Ishikawa (cell line): ENCODE measurements around the gene SNRPD3.

ENCODE experiments used
- CEBPB ChIP-seq: IDR thresholded peaks from 2 replicates; pipeline ENCODE4 v1.6.1; 2012
- CREB1 ChIP-seq: IDR thresholded peaks from 2 replicates; pipeline ENCODE4 v1.6.1; 2012; ENCODE audit warnings: low read depth
- EGR1 ChIP-seq: IDR thresholded peaks from 2 replicates; pipeline ENCODE4 v1.6.1; 2012
- EP300 ChIP-seq: IDR thresholded peaks from 2 replicates; pipeline ENCODE4 v1.6.1; 2012; ENCODE audit warnings: borderline replicate concordance
- FOXM1 ChIP-seq: IDR thresholded peaks from 2 replicates; pipeline ENCODE4 v1.6.1; 2012; ENCODE audit warnings: low read depth, borderline replicate concordance
- NFIC ChIP-seq: IDR thresholded peaks from 2 replicates; pipeline ENCODE4 v1.6.1; 2012
- RAD21 ChIP-seq: IDR thresholded peaks from 2 replicates; pipeline ENCODE4 v1.6.1; 2012; ENCODE audit warnings: low read depth
- TAF1 ChIP-seq: IDR thresholded peaks from 2 replicates; pipeline ENCODE4 v1.6.1; 2012; ENCODE audit warnings: low read depth, mild to moderate bottlenecking
- TCF12 ChIP-seq: IDR thresholded peaks from 2 replicates; pipeline ENCODE4 v1.6.1; 2012; ENCODE audit warnings: low read depth
- TEAD4 ChIP-seq: IDR thresholded peaks from 2 replicates; pipeline ENCODE4 v1.6.1; 2012
- YY1 ChIP-seq: IDR thresholded peaks from 2 replicates; pipeline ENCODE4 v1.6.1; 2012; ENCODE audit warnings: low read depth
- ZBTB7A ChIP-seq: IDR thresholded peaks from 2 replicates; pipeline ENCODE4 v1.6.1; 2012; ENCODE audit warnings: low read depth
- TF ChIP-seq, protein P1 (sequence below): IDR thresholded peaks from 2 replicates; pipeline ENCODE4 v1.6.1; 2012; ENCODE audit warnings: low read depth, mild to moderate bottlenecking
- TF ChIP-seq, protein P2 (sequence below): IDR thresholded peaks from 2 replicates; pipeline ENCODE4 v1.6.1; 2012
- TF ChIP-seq, protein P3 (sequence below): IDR thresholded peaks from 2 replicates; pipeline ENCODE4 v1.6.1; 2012

The SNRPD3 gene

DNA sequence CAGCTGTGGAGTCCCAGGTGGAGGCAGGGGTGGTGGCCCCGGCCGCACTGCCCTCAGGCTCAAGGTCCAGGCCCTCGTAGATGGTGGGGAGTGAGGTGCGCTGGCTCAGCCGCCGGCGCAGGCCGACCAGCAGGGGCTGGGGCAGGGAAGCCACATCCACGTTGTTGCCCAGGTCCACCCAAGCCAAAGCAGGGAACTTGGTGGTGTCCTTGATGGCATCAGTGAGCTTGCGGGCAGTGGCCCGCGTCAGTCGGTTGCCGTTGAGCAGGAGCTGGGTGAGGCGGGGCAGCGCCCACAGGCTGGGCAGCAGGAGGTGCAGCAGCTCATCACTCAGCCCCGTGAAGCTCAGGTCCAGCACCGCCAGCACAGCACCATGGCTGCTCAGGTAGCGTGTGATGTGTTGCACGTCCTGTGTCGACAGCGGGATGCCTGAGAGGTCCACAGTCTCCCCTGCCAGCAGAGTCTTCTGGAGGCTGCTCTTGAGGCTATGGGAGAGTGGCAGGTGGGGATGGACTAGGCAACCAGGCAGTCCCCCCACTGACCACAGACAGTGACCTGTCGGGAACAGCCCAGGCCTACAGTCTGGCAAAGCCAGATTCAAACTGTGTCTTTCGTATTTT lies 30.2 kb downstream of the SNRPD3 start:
- TF ChIP-seq, protein P1, sequence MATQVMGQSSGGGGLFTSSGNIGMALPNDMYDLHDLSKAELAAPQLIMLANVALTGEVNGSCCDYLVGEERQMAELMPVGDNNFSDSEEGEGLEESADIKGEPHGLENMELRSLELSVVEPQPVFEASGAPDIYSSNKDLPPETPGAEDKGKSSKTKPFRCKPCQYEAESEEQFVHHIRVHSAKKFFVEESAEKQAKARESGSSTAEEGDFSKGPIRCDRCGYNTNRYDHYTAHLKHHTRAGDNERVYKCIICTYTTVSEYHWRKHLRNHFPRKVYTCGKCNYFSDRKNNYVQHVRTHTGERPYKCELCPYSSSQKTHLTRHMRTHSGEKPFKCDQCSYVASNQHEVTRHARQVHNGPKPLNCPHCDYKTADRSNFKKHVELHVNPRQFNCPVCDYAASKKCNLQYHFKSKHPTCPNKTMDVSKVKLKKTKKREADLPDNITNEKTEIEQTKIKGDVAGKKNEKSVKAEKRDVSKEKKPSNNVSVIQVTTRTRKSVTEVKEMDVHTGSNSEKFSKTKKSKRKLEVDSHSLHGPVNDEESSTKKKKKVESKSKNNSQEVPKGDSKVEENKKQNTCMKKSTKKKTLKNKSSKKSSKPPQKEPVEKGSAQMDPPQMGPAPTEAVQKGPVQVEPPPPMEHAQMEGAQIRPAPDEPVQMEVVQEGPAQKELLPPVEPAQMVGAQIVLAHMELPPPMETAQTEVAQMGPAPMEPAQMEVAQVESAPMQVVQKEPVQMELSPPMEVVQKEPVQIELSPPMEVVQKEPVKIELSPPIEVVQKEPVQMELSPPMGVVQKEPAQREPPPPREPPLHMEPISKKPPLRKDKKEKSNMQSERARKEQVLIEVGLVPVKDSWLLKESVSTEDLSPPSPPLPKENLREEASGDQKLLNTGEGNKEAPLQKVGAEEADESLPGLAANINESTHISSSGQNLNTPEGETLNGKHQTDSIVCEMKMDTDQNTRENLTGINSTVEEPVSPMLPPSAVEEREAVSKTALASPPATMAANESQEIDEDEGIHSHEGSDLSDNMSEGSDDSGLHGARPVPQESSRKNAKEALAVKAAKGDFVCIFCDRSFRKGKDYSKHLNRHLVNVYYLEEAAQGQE, result no peak
- TF ChIP-seq TEAD4 (no peak), FOXM1 (no peak), RAD21 (no peak), EP300 (no peak), TCF12 (no peak), CREB1 (no peak), CEBPB (no peak), NFIC (no peak)
- TF ChIP-seq, protein P2, sequence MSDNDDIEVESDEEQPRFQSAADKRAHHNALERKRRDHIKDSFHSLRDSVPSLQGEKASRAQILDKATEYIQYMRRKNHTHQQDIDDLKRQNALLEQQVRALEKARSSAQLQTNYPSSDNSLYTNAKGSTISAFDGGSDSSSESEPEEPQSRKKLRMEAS, result no peak

DNA sequence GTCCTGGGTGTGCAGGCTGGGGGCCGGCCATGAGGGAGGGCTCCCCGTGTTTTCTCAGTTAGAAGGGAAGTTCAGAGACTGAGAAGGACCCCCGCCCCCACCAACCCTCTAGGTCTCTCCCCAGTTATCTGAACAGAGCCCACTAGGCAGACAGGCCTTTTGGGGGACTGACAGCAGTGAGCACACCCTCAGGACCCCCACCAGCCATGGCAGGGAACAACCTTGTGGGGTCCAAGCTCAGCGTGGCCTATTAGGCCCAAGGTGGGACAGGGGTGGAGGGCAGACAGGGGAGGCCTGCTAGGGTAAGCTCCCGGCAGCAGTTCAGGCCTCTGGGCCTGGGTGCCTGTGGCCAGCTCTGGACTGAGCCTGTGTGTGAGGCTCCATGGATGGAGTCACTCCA lies 31.5 kb downstream of the SNRPD3 start:
- TF ChIP-seq TCF12, result no peak

DNA sequence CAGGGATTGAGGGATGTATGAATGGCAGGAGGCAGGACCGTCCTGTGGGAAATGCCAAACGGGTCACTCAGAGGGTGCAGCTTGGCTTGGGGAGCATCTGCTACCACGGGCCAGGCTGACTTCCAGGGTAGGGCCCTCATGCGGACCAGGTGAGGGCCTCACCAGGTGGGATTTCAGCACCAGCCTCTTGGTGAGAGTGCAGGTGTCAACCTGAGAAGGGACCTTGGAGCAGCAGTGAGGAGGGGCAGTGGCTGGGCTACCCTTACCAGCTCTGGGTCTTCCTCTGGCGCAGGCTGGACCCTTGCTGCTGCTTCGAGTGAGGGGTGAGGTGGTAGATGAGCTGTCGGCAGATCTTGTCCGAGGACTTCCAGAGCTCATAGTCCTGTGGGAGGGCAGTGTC lies 32.1 kb downstream of the SNRPD3 start:
- no peak for TF ChIP-seq FOXM1
- no peak for TF ChIP-seq CREB1
- no peak for TF ChIP-seq NFIC
- TF ChIP-seq, protein P3, sequence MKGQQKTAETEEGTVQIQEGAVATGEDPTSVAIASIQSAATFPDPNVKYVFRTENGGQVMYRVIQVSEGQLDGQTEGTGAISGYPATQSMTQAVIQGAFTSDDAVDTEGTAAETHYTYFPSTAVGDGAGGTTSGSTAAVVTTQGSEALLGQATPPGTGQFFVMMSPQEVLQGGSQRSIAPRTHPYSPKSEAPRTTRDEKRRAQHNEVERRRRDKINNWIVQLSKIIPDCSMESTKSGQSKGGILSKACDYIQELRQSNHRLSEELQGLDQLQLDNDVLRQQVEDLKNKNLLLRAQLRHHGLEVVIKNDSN, result no peak
- TF ChIP-seq ZBTB7A, result no peak
- no peak for TF ChIP-seq TCF12

DNA sequence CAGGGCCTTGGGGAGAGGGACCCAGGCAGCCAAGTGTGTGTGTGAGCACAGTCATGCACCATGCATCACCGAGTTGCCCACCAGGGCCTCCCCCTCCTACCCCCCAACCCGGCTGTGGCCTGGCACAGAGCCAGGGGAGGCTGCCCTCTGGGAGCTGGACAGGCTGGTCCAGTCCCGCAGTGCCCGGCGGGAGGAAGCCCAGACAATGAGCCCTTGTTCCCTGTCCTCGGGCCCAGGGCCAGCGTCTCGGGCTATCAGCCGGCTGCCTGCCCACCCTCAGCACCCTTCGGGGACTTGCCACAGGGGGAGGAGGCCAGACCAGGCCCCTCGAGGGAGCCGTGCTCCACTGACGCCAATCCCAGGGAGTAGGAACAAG lies 32.6 kb downstream of the SNRPD3 start:
- TF ChIP-seq TCF12, result peak; percentile 82
- TF ChIP-seq, protein P2, result no peak
- TF ChIP-seq NFIC, result peak; percentile 99
- no peak for TF ChIP-seq TAF1
- peak; percentile 73 for TF ChIP-seq EP300
- no peak for TF ChIP-seq CEBPB
- TF ChIP-seq, protein P1, result no peak
- no peak for TF ChIP-seq CREB1
- TF ChIP-seq, protein P3, result no peak
- TF ChIP-seq ZBTB7A, result peak; percentile 97
- TF ChIP-seq RAD21, result no peak
- TF ChIP-seq TEAD4, result peak; percentile 23; the same call in 1 of the 2 replicates
- no peak for TF ChIP-seq FOXM1
- TF ChIP-seq YY1, result 0 out of 2 replicates have a peak, but pooled peaks have one; percentile 22
- no peak for TF ChIP-seq EGR1

DNA sequence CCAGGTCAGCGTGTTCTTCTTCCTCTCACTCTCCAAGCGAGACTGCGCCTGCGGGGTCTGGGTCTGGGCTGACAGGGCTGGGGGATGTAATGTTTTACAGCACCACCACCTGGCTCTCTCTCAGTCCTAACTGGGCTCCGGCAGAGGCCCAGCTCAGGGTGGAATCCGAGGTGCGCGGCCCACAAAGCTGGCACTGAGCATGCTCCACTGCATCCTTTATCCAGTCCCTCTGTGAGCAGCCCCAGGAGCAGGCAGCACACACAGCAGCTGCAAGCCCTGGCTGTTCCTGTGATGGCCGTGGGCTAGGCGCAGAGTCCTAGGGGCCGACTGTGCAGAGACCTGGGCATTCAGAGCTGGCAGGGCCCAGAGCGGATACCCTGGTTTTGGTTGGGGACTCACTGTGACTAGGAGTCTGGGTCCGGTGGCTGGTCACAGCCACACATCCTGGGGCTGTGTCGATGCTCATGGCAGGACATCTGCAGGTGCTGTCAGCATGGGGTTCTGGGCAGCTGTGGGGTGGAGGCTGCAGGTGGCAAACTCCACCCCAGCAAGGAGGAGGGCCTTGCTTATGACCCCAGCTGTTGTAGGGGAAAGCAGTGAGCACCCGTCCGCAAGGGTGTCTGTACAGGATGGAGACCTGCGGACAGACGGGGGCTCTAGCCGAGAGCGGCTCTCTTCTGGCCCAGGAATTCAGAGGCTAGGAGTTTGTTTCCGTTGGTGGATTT lies 33.1 kb downstream of the SNRPD3 start:
- TF ChIP-seq FOXM1 (no peak), TCF12 (peak; percentile 36; the same call in 1 of the 2 replicates)

DNA sequence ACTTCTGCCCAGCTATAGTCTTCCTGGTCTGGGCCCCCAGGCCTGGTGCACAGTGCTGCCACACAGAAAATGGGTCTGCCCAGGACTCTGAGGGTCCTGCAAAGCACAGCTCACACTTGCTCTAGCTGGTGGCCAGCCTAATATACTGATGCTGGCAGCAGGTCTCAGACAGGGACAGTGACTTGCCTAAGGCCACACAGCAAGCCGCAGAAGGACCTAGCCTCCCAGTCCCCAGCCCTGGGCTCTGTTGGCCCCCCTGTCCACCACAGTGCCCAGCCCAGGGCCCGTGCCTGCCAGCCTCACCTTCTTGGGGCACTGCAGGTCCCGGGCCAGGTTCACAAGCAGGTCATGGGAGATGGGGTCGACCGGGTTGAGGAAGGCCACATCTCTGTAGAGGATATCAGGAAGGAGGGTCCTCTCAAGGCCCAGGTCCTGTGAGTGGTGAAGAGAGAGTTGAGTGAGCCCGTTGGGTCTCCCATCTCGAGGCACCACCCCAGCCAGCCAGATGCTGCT lies 33.8 kb downstream of the SNRPD3 start:
- TF ChIP-seq, protein P2, result no peak
- TF ChIP-seq EP300 (no peak), CEBPB (no peak)
